HL-60 (cell line): ENCODE measurements around the gene CSKMT.

ENCODE experiments used
- GABPA ChIP-seq: IDR thresholded peaks from 2 replicates; pipeline ENCODE4 v1.6.1; 2012; ENCODE audit warnings: low read depth
- POLR2AphosphoS5 ChIP-seq: IDR thresholded peaks from 2 replicates; pipeline ENCODE4 v1.6.1; 2012; ENCODE audit warnings: low read depth
- REST ChIP-seq: IDR thresholded peaks from 2 replicates; pipeline ENCODE4 v1.6.1; 2012; ENCODE audit warnings: low read depth; ENCODE audit not compliant: insufficient replicate concordance
- SPI1 ChIP-seq: IDR thresholded peaks from 2 replicates; pipeline ENCODE4 v1.6.1; 2012; ENCODE audit warnings: low read depth, mild to moderate bottlenecking, borderline replicate concordance
- TF ChIP-seq, protein P1 (sequence below): IDR thresholded peaks from one replicate; pipeline ENCODE4 v1.5.1; 2011; ENCODE audit warnings: low read length, control low read depth, inconsistent platforms; ENCODE audit not compliant: insufficient read depth

- TF ChIP-seq, protein P1, sequence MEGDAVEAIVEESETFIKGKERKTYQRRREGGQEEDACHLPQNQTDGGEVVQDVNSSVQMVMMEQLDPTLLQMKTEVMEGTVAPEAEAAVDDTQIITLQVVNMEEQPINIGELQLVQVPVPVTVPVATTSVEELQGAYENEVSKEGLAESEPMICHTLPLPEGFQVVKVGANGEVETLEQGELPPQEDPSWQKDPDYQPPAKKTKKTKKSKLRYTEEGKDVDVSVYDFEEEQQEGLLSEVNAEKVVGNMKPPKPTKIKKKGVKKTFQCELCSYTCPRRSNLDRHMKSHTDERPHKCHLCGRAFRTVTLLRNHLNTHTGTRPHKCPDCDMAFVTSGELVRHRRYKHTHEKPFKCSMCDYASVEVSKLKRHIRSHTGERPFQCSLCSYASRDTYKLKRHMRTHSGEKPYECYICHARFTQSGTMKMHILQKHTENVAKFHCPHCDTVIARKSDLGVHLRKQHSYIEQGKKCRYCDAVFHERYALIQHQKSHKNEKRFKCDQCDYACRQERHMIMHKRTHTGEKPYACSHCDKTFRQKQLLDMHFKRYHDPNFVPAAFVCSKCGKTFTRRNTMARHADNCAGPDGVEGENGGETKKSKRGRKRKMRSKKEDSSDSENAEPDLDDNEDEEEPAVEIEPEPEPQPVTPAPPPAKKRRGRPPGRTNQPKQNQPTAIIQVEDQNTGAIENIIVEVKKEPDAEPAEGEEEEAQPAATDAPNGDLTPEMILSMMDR = no peak
- TF ChIP-seq POLR2AphosphoS5 (no peak; the same call in 1 of the 2 replicates), GABPA (no peak), REST (no peak), SPI1 (no peak)
These were observed 1.3 kb downstream of the CSKMT start for GRCh38 chr11:62666259-62666926.
